Medulla oblongata (tissue), 1 donor: ENCODE data around the gene GPR119.
"Not testable (repeated sequence)": the region's sequence is repeated elsewhere in the genome, so short reads cannot be mapped to it uniquely, and the experiment has no call there.

Experiments used
- DNase-seq: peaks from one replicate; pipeline ENCODE4 v3.0.0-alpha.2; 2015; ENCODE audit errors: extremely low spot score

Gene GPR119

DNA sequence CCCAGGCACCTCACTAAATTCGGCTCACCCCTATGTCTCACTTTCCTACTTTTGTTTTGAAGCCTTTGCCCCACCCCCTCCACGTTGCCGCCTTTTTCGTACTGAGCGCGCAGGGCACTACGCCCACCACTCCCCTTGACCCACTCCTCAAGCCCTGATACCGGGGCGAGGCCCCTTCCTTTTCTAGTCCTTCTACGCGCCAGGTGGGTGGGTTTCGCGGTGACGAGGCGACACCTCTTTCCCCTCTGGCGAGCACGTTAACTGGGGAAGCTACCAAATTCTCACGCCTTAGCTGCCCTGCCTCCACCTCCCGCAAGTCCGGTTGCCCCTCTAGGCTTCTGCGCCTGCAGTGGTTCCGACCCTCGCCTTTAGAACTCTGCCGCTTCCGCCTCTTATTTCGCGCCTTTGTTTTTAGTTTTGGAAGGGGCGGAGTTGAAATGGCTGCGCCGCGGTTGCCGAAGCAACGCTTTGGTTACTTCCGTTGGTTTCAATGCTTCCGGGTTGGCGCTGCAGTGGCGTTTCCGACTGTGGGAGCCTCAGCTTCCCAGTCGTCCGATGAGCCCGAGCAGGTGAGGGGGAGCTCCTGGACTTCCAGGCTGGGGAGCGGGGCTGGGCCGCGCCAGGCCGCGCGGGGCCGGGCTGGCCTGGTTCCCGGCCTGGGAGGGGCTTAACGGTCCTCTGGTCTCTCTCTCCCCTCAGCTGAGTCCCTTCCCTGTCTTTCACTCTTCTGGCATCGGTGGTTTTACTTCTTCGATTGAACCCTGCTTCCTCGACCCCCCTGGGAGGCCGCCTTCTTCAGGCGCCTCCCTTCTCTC lies 45.9 kb downstream of the GPR119 start, which contains the start of gene SLC25A14:
Gene SLC25A14 (plus strand): TSS at position 512 of the 815 bp plus-strand sequence. CDS start 360 bp downstream, outside the sequence.
- peak; percentile 59 for DNase-seq

DNA sequence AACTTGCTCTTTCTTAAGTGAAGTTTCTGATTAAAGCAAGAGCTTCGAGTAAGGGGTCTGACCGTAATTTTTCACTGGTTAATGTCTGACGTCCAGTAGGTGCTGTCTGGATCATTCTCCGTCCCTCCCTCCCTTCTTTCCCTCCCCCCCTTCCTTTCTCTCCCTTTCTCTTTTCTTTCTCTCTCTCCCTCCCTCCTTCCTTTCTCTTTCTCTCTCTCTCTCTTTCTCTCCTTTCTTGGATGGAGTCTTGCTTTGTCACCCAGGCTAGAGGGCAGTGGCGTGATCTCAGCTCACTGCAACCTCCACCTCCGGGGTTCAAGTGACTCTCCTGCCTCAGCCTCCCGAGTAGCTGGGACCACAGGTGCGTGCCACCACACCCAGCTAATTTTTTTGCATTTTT lies 46.6 kb downstream of the GPR119 start:
- not testable (repeated sequence) for DNase-seq

DNA sequence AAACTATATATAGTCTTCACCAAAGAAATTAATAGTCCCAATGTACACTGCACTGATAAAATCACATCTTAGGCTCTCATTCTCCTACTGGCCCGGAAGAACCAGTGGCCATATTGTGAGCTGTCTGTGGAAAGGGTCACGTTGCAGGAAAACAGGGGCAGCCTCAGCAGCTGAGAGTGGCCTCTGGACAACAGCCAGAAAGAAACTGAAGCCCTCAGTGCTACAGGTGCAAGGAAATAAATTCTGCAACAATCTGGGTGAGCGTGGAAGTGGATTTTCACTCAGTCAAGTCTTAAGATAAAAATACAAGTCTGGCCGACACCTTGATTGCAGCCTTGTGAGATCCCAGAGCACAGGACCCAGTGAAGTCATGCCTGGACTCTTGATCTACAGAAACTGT lies 48.9 kb downstream of the GPR119 start:
- no peak for DNase-seq
